Retinal pigment epithelial cell (primary cell): ENCODE results near the gene RPLP2.

ENCODE experiments used
- DNase-seq: peaks from one replicate; pipeline ENCODE4 v3.0.0-alpha.2; 2010; ENCODE audit warnings: low read depth
- H3K4me3 ChIP-seq: 2 replicates; pipeline ENCODE4 v1.5.1; 2011; ENCODE audit warnings: mild to moderate bottlenecking, low read length, control low read depth, moderate library complexity
- TF ChIP-seq, protein P1 (sequence below): conservative IDR thresholded peaks from 2 replicates; pipeline ENCODE4 v1.5.1; 2011; ENCODE audit warnings: low read depth, low read length, control low read depth, inconsistent platforms

RPLP2 gene

GRCh38 chr11:769887-770641 lies 39.7 kb upstream of the RPLP2 start:
- no peak for DNase-seq
- TF ChIP-seq, protein P1, sequence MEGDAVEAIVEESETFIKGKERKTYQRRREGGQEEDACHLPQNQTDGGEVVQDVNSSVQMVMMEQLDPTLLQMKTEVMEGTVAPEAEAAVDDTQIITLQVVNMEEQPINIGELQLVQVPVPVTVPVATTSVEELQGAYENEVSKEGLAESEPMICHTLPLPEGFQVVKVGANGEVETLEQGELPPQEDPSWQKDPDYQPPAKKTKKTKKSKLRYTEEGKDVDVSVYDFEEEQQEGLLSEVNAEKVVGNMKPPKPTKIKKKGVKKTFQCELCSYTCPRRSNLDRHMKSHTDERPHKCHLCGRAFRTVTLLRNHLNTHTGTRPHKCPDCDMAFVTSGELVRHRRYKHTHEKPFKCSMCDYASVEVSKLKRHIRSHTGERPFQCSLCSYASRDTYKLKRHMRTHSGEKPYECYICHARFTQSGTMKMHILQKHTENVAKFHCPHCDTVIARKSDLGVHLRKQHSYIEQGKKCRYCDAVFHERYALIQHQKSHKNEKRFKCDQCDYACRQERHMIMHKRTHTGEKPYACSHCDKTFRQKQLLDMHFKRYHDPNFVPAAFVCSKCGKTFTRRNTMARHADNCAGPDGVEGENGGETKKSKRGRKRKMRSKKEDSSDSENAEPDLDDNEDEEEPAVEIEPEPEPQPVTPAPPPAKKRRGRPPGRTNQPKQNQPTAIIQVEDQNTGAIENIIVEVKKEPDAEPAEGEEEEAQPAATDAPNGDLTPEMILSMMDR = no peak
- H3K4me3 ChIP-seq = no peak overlapping the region

GRCh38 chr11:770642-771616 lies 38.8 kb upstream of the RPLP2 start:
- H3K4me3 ChIP-seq = no peak overlapping the region
- DNase-seq = no peak
- TF ChIP-seq, protein P1 = no peak

- TF ChIP-seq, protein P1 = no peak
- DNase-seq = no peak
- H3K4me3 ChIP-seq = no peak overlapping the region
Observed at GRCh38 chr11:771617-772204, 38.1 kb upstream of the RPLP2 start.

- no peak overlapping the region for H3K4me3 ChIP-seq
- DNase-seq = no peak
- TF ChIP-seq, protein P1 = no peak
Observed at GRCh38 chr11:772429-773390, 37.1 kb upstream of the RPLP2 start.

GRCh38 chr11:773425-773824 lies 36.3 kb upstream of the RPLP2 start:
- no peak overlapping the region for H3K4me3 ChIP-seq
- no peak for DNase-seq
- TF ChIP-seq, protein P1 = no peak

DNA sequence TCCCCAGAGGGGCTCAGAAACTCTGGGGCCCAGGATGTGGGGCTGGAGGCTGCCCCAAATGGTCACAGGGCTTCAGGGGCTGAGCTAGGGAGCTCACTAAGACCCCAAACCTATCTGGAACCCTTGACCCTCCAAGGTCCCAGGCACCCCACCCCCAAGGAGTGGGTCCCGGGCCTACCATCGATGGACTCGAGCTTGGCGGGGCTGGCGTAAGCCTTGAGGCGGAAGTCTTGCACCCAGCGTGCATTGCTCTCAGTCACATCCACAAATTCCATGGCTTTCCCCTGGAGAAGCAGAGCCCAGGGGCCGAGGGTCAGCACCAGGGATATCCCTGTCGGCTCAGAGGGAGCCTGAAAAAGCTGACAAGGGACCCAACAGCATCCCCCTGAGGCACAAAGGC lies 35.9 kb upstream of the RPLP2 start:
- no peak for DNase-seq

More for the DNA sequence above, 35.9 kb upstream of the RPLP2 start:
- TF ChIP-seq, protein P1 = no peak
- H3K4me3 ChIP-seq = no peak overlapping the region
